SU-DHL-6 (cell line): ENCODE data around the gene C3.

ENCODE experiments used
- H2AFZ ChIP-seq: fragments of 200-600 bp; sonication (generic); 2 replicates; pipeline ENCODE4 v1.6.1; 2014; ENCODE audit warnings: low read depth, mild to moderate bottlenecking, moderate library complexity, mixed read lengths, antibody characterized with exemption, low read length; ENCODE audit not compliant: severe bottlenecking
- H3F3A ChIP-seq: fragments of 200-600 bp; shearing (Covaris generic); 2 replicates; pipeline ENCODE4 v1.6.0; 2016; ENCODE audit warnings: antibody characterized with exemption, mild to moderate bottlenecking; ENCODE audit not compliant: insufficient read depth
- H3K27ac ChIP-seq: fragments of 200-600 bp; sonication (generic); 2 replicates; pipeline ENCODE4 v1.5.1; 2016; ENCODE audit warnings: low read depth, mild to moderate bottlenecking, low read length, moderate library complexity, mixed read lengths
- H3K27me3 ChIP-seq: fragments of 200-600 bp; sonication (generic), shearing (Covaris generic); 2 replicates; pipeline ENCODE4 v1.6.0; 2014; ENCODE audit warnings: mild to moderate bottlenecking, low read length
- H3K36me3 ChIP-seq: fragments of 200-600 bp; sonication (generic); 2 replicates; pipeline ENCODE4 v1.6.1; 2014; ENCODE audit warnings: mild to moderate bottlenecking, low read length, mixed read lengths
- H3K4me2 ChIP-seq: fragments of 300-600, 200-600 bp; shearing (Covaris generic), sonication (generic); 2 replicates; pipeline ENCODE4 v1.6.0; 2014; ENCODE audit warnings: low read length, low read depth, mild to moderate bottlenecking; ENCODE audit not compliant: poor library complexity, severe bottlenecking
- H3K4me3 ChIP-seq: fragments of 200-600 bp; sonication (generic); 2 replicates; pipeline ENCODE4 v1.5.1; 2014; ENCODE audit warnings: antibody characterized with exemption, low read length, mild to moderate bottlenecking, mixed read lengths; ENCODE audit not compliant: insufficient read depth, poor library complexity, severe bottlenecking
- H3K79me2 ChIP-seq: fragments of 200-600 bp; sonication (generic); 2 replicates; pipeline ENCODE4 v1.6.1; 2014; ENCODE audit warnings: mild to moderate bottlenecking, low read length, moderate library complexity; ENCODE audit not compliant: insufficient read depth
- H3K9ac ChIP-seq: fragments of 200-600 bp; sonication (generic); 2 replicates; pipeline ENCODE4 v1.7.0; 2014; ENCODE audit warnings: mild to moderate bottlenecking, low read length
- H3K9me2 ChIP-seq: fragments of 200-600 bp; sonication (generic); replicated peaks from 2 replicates; pipeline ENCODE4 v1.6.1; 2014; ENCODE audit warnings: low read length; ENCODE audit not compliant: insufficient read depth
- H3K9me3 ChIP-seq: fragments of 200-600 bp; sonication (generic); 2 replicates; pipeline ENCODE4 v1.6.1; 2014; ENCODE audit warnings: low read length, mixed read lengths; ENCODE audit not compliant: insufficient read depth
- H4K20me1 ChIP-seq: fragments of 200-600 bp; sonication (generic); 2 replicates; pipeline ENCODE4 v1.6.1; 2014; ENCODE audit warnings: low read depth, mild to moderate bottlenecking, antibody characterized with exemption, low read length, moderate library complexity, mixed read lengths
- CTCF ChIP-seq: fragments of 200-600 bp; sonication (generic); IDR thresholded peaks from one replicate; pipeline ENCODE4 v1.5.1; 2017; ENCODE audit warnings: antibody characterized with exemption, mild to moderate bottlenecking, low read length, moderate library complexity; ENCODE audit not compliant: insufficient read depth, poor library complexity, severe bottlenecking
- EZH2phosphoT487 ChIP-seq: fragments of 200-600 bp; sonication (generic), shearing (Covaris generic); conservative IDR thresholded peaks from 2 replicates; pipeline ENCODE4 v1.6.1; 2018; ENCODE audit warnings: mild to moderate bottlenecking, antibody characterized with exemption, low read length, moderate library complexity, mixed read lengths

C3 gene

DNA sequence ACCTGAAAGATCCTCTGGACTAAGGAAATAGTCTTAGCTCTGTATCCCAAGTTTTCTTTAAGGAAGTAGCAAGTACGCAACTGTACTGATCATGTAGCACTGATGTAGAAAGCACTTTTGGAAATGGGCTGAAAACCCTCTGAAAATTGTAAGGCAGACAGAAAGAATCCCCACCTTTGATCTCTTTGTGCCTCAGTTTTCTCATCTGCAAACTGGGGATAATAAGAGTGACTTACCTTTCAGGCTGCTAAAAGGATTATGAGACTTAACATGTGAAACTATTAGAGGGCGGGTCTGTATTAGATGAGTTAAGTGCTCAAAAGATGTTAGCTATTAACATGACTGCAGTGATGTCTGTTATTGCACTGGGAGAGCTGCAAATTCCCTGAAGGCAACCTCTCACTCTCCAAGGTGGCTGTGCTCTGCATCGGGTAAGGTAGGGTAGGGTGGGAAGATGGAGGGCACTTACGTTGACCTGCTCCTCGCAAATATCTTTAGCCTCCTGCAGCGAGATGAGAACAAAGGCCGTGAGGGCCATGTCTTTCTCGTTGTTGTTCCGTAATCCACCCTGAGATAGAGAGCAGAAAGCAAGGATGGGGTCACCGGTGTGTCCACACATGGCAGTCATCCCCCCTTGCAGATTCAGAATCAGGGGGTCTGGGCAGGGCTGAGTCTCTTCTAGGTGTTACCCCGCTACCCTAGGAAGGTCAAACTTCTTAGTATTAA lies 30.1 kb downstream of the C3 start:
- Histone ChIP-seq H3K9ac (no peak overlapping the region), H3K4me3 (no peak overlapping the region), H3F3A (no peaks in the 10 kb centered on the region), H3K9me2 (no peaks in the 10 kb centered on the region), H3K27ac (no peak overlapping the region), H3K36me3 (no peaks in the 10 kb centered on the region), H2AFZ (no peak overlapping the region), H3K9me3 (peaks cover 5% of the 10 kb centered on the region; the same call in 1 of the 2 replicates), H3K79me2 (no peaks in the 10 kb centered on the region), H3K4me2 (no peak overlapping the region), H4K20me1 (no peaks in the 10 kb centered on the region), H3K27me3 (no peaks in the 10 kb centered on the region)
- TF ChIP-seq CTCF (no peak), EZH2phosphoT487 (no peak)

DNA sequence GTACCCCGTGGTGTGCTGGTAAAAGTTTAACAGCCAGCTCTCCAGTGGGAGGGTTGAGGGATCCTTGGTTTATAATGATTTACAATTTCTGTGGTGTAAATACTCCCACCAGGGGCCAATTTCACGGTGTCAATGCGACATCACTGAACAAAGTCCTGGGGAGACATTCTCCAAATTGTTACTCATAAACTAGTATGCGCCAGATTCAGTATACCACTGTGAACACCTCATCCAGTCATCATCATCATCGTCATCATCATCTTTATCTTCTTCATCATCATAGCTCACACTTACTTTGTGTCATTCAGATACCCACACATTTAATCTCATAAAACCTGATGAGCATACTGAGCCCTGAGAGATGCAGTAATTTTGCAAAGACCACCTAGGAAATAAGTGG lies 33.3 kb downstream of the C3 start:
- Histone ChIP-seq H3K9me2 (no peaks in the 10 kb centered on the region), H3K9me3 (peaks cover 5% of the 10 kb centered on the region; the same call in 1 of the 2 replicates), H3K4me3 (no peak overlapping the region), H3K36me3 (no peaks in the 10 kb centered on the region), H3K4me2 (no peak overlapping the region), H3K9ac (no peak overlapping the region), H2AFZ (no peak overlapping the region), H3K27ac (no peak overlapping the region), H3K27me3 (no peaks in the 10 kb centered on the region), H3F3A (no peaks in the 10 kb centered on the region), H4K20me1 (no peaks in the 10 kb centered on the region), H3K79me2 (no peaks in the 10 kb centered on the region)
- TF ChIP-seq CTCF (no peak), EZH2phosphoT487 (no peak)

GRCh38 chr19:6686628-6686975 lies 33.8 kb downstream of the C3 start:
- H2AFZ ChIP-seq, result no peak overlapping the region
- H3K9me2 ChIP-seq, result no peaks in the 10 kb centered on the region
- H3K27ac ChIP-seq, result no peak overlapping the region
- TF ChIP-seq EZH2phosphoT487, result no peak
- TF ChIP-seq CTCF, result no peak
- H3K4me3 ChIP-seq, result no peak overlapping the region
- H3K27me3 ChIP-seq, result no peaks in the 10 kb centered on the region
- H3K79me2 ChIP-seq, result no peaks in the 10 kb centered on the region
- H3F3A ChIP-seq, result no peaks in the 10 kb centered on the region
- peaks cover 5% of the 10 kb centered on the region; the same call in 1 of the 2 replicates for H3K9me3 ChIP-seq
- no peak overlapping the region for H3K4me2 ChIP-seq
- no peak overlapping the region for H3K9ac ChIP-seq
- H4K20me1 ChIP-seq, result no peaks in the 10 kb centered on the region
- H3K36me3 ChIP-seq, result no peaks in the 10 kb centered on the region
